ENCODE measurements around the gene LIPC. TPM values are rescaled to one million over a fixed set of nuclear protein-coding genes. Genes with fewer than 3 reads are reported as not detected.

The LIPC gene
- total RNA-seq, 1 donor from 2014 or later: not detected

DNA sequence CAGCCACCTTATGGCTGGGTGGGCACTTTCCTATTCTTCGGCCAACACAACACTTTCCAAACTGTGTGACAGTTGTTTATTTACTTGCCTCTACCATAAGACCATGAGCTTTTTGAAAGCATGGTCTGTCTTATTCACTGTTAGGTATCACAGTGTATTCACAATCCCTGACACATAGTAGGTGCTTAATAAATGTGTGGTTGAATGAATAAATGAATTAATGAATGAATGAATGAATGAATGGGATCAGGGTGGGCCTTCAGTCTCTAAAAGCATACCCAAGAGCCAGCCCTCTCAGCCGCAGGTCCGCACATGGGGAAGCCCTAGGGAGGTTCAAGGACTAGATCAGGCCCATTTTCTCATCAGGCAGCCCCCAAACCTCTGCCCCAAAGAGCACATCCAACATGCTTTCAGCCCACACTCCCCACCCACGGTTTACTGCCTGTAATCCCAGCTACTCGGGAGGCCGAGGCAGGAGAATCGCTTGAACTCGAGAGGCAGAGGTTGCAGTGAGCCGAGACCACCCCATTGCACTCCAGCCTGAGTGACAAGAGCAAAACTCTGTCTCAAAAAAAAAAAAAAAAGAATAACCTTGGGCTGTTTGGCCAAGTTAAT lies 95.9 kb downstream of the LIPC start:
- Mint-ChIP-seq H3K27ac (peak overlapping the region; percentile 77), H3K4me3 (no peak overlapping the region), H3K9me3 (peaks cover 4% of the 10 kb centered on the region), H3K36me3 (no peaks in the 10 kb centered on the region), H3K27me3 (ENCODE audit: low read depth) (no peaks in the 10 kb centered on the region), H3K4me1 (peaks cover 20% of the 10 kb centered on the region)
- DNase-seq (ENCODE audit: low spot score in 2 of 2, unreplicated experiment in 2 of 2): no peak
- no peak for TF ChIP-seq CTCF (IDR thresholded peaks at IDR 0.05; ENCODE audit: unreplicated experiment)

DNA sequence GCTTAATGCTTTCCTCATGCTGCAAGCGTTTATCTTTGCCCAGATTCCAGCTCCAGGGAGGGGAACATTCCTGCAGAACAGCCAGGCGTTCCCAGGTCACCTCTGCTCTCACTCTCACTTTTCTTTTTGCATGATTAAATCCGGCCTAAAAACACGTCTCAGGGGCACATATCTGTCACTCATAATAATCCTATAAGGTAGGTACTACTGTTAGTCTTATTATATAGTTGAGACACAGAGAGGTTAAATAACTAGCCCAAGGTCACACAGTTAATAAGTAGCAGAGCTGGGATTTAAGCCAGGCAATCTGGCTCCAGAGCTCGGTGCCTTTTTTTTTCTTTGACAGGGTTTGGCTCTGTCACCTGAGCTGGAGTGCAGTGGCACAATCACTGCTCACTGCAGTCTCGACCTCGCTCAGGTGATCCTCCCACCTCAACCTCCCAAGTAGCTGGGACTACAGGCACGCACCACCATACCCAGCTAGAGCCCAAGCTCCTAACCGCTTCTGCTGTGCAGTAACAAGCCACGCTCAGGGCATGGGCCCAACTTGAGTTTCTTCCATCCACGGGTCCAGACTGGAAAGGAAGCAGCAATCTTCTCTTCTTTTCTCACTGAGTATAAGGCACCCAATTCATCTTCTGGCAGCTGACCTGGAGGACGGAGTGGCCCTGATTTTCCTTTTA lies 96.5 kb downstream of the LIPC start:
- DNase-seq (ENCODE audit: low spot score in 2 of 2, unreplicated experiment in 2 of 2): no peak
- Mint-ChIP-seq H3K27me3 (ENCODE audit: low read depth) (no peaks in the 10 kb centered on the region), H3K36me3 (no peaks in the 10 kb centered on the region), H3K4me3 (no peak overlapping the region), H3K4me1 (peaks cover 19% of the 10 kb centered on the region), H3K27ac (peak overlapping the region; percentile 77), H3K9me3 (peaks cover 4% of the 10 kb centered on the region)
- no peak for TF ChIP-seq CTCF (IDR thresholded peaks at IDR 0.05; ENCODE audit: unreplicated experiment)

GRCh38 chr15:58529041-58529440 lies 97.2 kb downstream of the LIPC start:
- Mint-ChIP-seq H3K4me3 (no peak overlapping the region), H3K27me3 (ENCODE audit: low read depth) (no peaks in the 10 kb centered on the region), H3K27ac (no peak overlapping the region)

GRCh38 chr15:58530056-58530590 lies 98.3 kb downstream of the LIPC start:
- Mint-ChIP-seq H3K36me3 (no peaks in the 10 kb centered on the region), H3K9me3 (peaks cover 4% of the 10 kb centered on the region), H3K27me3 (ENCODE audit: low read depth) (no peaks in the 10 kb centered on the region), H3K4me1 (peaks cover 17% of the 10 kb centered on the region), H3K4me3 (no peak overlapping the region), H3K27ac (no peak overlapping the region)
- TF ChIP-seq CTCF (IDR thresholded peaks at IDR 0.05; ENCODE audit: unreplicated experiment): no peak
- no peak for DNase-seq (ENCODE audit: low spot score in 2 of 2, unreplicated experiment in 2 of 2)

More at GRCh38 chr15:58529041-58529440, 97.2 kb downstream of the LIPC start:
- no peak for DNase-seq (ENCODE audit: low spot score in 2 of 2, unreplicated experiment in 2 of 2)
- Mint-ChIP-seq H3K4me1 (peaks cover 17% of the 10 kb centered on the region), H3K9me3 (peaks cover 4% of the 10 kb centered on the region), H3K36me3 (no peaks in the 10 kb centered on the region)
- TF ChIP-seq CTCF (IDR thresholded peaks at IDR 0.05; ENCODE audit: unreplicated experiment): no peak

DNA sequence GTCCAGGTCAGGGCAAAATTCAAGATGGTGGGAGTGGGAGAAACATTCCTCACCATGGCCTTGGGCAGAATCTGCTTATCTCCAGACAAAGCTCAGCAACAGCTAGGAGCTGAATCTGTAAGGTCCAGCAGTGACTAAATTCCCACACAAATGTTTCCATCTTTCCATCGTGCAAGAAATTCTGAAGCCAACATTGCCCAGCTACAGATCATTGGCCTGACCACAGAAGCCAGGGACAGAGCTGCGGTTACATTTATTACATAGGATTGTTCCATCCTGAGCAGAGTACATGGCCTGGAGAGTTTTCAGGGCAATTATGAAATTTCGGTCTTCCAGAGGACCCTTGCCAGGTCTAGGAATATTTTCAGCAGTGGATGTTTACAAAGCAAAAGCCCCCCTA lies 100.3 kb downstream of the LIPC start:
- no peak overlapping the region for H3K4me3 Mint-ChIP-seq
- H3K27me3 Mint-ChIP-seq (ENCODE audit: low read depth): no peaks in the 10 kb centered on the region
- peaks cover 17% of the 10 kb centered on the region for H3K4me1 Mint-ChIP-seq
- no peaks in the 10 kb centered on the region for H3K36me3 Mint-ChIP-seq
- H3K27ac Mint-ChIP-seq: no peak overlapping the region
- TF ChIP-seq CTCF (IDR thresholded peaks at IDR 0.05; ENCODE audit: unreplicated experiment): no peak
- no peak for DNase-seq (ENCODE audit: low spot score in 2 of 2, unreplicated experiment in 2 of 2)
- H3K9me3 Mint-ChIP-seq: peaks cover 4% of the 10 kb centered on the region

Data from mesothelial cell of epicardium (in vitro differentiated cells).